Hematopoietic multipotent progenitor cell treated with erythropoietin and hydrocortisone succinate and interleukin-3 and kit ligand, for 6 days (in vitro differentiated cells): ENCODE measurements around the gene IP6K1.

Experiments used
- DNase-seq: peaks from one replicate; pipeline ENCODE4 v3.0.0-alpha.2; 2015

IP6K1 gene

DNA sequence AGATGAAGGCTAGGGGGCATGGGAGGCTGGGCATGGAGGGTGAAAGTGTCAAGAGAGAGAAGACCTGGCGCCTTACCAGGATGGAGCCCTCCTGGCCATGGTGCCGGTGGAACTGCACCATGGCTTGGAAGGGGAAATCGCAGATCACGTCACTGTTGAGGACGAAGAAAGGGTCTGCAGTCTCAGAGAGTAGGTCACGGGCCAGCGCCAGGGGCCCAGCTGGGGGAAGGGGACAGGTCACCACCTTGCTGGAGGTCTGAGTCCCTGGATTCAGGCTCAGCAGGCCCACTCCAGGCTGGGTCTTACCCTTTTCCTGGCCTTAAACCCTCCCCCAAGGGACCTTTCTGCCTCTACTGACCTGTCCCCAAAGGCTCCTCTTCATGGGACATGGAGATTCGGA lies 63.4 kb downstream of the IP6K1 start:
- no peak for DNase-seq

DNA sequence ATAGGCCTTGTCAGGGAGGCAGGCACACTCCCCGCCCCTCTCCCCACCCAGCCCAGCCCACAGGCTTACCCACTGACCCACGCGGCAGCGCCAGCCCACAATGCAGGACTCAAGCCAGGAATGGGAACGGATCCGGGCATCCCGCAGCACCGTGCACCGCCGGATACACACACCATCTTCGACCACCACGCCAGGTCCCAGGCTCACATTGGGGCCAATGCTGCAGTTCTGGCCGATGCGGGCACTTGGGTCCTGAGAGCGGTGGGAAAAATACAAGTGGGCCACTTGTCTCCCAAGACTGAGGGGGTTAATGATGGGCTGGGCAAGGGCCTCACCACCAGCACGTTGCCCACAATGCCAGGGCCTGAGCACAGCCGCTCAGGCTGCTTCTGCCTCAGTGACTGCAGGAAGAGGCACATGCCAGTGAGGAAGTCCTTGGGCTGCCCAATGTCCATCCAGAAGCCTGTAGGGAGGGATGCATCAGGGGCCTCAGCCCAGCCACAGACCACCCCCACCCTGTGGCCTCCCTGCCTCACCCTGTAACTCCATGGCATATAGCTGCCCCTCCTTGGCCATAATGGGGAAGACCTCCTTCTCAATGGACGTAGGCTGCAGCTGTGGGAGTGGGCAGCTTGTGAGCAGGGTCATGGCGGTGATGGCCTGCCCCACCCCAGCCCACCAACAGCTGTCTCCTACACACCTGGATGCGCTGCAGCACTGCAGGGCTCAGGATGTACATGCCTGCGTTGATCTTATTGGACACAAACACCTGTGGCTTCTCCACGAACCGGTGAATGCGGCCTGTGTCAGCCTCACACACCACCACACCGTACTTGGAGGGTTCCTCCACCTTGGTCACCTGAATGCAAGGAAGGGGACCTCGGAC lies 64.2 kb downstream of the IP6K1 start:
- no peak for DNase-seq

DNA sequence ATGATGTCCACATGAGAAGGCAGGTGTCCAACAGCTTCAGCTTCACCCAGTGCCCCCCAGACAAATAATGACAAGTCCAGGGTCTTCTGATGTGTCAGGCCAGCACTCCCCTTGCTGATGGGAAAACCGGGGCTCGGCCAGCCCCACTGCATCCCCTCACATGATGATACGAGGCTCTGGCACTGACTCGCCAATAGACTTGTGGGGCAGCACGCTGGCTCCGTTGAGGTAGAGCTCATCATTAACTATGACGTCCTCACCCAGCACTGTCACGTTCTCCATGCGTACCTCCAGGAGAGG lies 64.8 kb downstream of the IP6K1 start:
- DNase-seq, result no peak

DNA sequence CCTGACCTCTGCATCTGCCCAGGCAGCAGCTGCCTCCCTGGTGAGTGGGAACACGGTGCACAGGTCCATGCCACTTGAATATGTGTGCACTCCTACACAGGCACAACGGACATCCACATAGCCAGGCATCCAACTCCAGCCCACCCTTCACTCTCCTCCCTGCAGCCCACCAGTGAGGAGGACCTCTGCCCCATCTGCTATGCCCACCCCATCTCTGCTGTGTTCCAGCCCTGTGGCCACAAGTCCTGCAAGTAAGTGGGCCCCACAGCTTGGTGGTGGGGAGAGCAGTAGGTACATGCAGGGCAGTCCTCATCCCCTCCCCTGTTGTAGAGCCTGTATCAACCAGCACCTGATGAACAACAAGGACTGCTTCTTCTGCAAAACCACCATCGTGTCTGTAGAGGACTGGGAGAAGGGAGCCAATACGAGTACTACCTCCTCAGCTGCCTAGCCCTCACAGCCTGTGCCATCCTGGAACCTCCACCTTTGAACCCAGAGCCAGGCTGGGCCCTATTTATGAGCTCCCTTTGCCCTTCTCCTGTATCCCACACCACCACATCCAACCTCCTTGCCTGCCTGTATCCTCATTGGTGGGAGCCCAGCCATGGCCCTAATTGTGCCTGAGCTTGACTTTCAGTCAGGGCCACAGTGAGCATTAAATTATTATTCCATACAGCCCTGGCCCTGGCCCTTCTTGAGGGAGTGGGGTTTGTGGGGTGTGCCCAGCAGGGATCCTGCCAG lies 65.3 kb downstream of the IP6K1 start:
- DNase-seq, result no peak

DNA sequence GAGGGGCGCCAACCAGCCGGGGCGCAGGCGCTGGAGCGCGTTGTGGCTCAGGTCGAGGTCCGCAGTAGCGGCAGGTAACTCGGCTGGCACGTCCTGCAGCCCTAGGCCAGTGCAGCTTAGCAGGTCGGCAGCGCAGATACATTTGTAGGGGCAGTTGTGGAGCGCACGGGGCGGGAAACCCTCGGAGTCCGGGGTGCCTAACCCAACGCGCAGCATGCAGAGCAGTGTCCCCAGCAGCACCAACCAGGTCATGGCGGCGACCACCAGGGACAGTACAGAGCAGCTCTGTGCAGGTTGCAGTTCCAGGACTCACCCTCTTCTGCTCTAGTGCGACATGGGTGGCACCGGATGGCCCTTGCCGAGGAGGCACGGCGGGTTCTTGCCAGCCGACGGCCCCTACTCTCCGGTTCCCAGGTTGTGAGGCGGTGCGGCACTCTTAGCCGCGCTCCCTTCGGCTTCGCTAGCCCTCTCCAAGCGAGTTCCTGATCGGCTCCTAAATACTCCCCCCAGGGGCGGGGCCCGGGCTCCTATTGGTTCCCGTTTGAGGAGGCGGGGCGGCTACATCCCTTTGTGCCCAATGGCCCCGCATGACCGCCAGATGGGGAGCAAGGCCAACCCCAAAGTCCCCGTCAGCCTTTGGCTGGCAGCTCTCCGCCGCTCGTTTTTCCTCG lies 67.0 kb downstream of the IP6K1 start, which contains the start of gene AMIGO3:
Gene AMIGO3, minus strand, starts transcription at position 471 of the 671 bp plus-strand sequence. Its CDS starts 219 bp downstream, at position 252.
- DNase-seq, result peak; percentile 98

DNA sequence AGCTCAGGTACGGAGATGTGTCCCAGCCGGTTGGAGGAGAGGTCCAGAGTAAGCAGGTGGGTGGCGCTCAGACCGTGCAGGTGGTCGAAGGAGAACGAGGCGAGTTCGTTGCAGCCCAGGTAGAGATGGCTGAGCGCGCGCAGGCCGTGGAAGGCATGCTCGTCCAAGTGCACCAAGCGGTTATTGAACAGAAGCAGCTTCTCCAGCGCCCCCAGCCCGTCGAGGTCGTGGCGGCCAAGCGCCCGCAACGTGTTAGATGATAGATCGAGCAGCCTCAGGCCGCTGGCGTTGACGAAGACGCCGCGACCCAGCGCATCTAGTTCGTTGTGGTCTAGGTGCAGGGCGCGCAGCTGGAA lies 67.5 kb downstream of the IP6K1 start:
- DNase-seq, result peak; percentile 52

DNA sequence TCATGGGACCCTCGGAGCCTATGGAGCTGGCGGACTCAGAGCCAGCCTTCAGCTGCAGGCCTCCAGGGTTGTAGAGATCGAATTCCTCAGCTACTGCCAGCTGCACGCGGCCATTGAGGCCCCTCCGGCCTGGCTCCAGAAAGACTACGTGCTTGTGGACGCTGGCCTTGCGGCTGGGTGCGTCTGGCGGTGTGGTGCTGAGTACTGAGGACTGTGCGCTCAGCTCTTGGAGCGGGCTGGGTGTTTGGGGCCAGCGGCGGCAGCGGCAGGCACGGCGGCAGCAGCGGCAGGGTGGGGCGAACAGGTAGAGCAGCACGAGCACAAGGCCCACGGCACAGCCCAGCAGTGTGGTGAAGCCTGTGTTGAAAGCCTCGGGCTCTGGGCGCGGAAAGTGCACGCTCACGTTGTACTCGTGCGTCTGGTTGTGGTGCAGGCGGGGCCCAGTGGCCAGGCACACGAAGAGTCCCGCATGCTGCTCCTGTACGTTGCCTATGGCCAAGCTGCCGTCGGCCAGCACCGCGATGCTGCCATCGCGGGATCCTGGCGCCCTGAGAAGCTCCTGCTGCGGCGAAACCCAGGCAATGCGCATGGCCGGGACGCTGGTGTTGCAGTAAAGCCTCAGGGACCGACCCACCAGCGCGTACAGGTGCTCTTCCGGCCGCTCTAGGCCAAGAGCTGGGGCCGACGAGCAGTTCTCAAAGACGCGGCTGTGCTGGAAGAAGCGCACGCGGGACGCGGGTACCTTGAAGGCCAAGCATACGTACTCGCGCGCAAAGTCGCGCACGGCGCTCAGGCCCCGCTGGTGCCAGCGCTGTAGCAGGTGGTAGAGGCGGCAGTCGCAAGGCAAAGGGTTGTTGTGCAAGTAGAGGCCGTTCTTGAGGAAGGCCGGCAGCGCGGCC lies 68.1 kb downstream of the IP6K1 start:
- no peak for DNase-seq

DNA sequence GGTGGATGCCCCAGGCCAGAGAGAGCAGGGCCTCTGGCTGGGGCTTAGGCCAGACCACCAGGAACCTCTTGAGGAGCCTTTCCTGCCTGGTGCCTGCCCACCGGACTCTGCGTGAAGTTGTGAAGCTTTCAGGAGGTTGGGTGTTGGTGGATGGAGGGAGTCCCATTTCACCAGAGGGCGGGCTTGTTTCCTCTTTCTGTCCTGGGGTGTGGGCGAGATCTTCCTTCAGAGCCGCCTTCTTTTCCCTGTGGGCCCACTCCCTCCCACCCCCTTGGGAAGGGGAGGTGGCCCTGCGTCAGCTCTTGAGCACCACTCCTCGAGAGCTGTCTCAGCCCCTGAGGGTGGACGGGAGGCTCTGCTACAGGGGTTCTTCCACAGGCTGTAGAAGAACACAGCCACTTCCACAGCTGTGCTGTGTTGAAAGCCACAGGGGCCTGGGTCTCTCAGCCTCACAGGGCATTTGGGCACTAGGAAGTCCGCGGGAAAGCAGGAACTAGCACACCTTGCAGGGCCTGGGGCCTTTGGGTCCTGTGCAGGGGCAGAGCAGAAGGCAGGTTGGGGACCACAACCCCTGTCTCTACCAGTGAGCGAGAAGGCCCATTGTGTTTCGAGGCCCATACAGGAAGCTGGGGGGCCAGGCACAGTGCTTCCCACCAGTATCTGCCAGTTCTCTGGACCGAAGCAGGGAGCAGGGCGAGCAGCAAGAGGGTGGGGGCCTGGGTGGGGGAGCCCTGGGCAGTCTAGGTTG lies 69.0 kb downstream of the IP6K1 start:
- no peak for DNase-seq

DNA sequence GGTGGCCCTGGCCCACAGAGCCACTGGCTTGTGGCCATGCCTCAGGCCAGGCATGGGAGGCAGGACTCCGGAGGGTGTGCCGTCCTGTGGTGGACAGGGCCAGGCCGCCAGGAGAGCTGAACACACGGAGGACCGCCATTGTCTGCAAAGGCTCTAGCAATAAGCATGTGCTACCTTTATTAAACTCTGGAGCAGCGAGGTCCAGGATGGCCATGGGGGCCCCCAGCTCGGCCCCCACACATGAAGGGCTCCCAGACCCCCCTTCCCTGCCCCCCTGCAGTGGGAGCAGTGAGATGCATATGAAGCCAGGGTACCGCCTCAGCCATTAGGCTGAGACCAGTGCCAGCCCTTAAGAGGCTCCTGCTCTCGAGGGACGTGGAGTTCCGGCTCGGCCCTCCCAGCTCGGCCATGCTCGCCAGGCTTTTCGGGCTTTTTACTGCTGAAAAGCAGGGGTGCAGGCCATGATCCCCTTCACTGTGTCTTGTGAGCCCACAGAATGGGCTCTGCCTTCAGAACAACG lies 69.6 kb downstream of the IP6K1 start:
- no peak for DNase-seq

DNA sequence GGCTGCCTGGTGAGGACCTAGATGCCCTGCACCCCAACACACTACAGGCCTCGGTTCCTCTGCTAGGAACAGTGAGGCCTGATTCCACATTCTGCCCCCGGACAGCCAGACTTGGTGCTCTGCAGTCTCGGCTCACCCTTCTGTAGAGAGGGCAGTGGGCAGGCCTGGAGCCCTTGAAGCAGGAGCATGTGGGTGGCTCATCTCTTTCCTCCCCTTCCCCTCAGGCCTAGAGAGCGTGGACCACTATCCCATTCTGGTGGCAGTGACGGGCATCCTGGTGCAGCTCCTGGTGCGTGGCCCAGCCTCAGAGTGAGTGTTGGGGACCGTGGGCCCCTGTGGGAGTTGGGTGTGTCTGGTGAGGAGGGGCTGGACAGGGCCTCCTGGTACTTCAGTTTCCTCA lies 70.2 kb downstream of the IP6K1 start:
- no peak for DNase-seq

DNA sequence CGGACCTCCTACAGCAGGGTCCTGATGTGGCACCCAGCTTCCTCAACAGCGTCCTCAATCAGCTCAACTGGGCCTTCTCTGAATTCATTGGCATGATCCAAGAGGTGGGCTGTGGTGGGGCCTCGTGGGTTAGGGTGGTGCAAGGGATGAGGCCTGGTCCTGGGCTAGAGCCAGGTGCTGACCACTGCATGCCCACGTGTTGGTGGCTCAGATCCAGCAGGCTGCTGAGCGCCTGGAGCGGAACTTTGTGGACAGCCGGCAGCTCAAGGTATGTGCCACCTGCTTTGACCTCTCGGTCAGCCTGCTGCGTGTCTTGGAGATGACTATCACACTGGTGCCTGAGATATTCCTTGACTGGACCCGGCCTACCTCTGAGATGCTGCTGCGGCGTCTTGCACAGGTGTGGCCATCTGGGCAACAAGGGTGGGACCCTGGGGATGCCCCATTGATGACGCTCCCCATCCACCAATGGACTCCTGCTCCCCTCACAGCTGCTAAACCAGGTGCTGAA lies 70.7 kb downstream of the IP6K1 start:
- DNase-seq, result no peak

DNA sequence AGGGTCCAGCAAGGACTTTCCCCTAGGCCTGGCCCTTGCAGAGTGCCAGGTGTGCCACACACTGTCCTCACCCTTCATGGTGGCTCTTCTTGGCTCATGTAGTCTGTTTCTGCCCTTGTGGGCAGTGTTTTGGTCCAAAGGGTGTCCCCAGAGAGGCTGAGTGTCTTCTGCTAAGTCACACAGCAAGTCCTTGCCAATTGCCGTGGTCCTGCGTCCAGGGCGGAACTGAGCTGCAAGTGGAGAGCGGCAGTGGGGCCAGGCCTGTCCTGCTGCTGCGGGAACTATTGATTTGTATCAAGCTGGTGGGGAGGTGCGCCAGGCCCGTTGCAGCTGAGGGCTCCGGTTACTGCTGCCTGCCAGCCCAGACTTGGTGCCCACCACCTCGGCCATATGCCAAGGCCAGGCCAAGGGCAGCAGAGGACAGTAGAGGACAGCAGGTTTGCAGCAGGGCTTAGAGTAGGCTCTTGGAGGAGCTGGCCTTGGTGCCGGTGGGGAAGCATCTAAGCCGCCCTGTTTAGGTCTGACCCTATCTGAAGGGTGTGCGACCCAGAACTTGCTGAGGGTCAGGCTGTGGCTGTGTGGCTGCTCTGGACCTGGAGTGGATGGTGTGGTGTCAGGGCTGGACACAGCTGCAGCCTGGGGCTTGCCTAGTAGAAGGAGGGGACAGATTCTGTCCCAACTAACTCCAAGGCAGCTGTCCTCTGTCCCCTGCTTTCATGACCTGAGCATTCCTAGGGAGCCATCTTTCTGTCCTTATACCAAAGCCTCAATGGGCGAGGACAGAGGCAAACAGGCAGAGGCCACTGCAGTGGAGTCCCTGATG lies 71.4 kb downstream of the IP6K1 start:
- no peak for DNase-seq

DNA sequence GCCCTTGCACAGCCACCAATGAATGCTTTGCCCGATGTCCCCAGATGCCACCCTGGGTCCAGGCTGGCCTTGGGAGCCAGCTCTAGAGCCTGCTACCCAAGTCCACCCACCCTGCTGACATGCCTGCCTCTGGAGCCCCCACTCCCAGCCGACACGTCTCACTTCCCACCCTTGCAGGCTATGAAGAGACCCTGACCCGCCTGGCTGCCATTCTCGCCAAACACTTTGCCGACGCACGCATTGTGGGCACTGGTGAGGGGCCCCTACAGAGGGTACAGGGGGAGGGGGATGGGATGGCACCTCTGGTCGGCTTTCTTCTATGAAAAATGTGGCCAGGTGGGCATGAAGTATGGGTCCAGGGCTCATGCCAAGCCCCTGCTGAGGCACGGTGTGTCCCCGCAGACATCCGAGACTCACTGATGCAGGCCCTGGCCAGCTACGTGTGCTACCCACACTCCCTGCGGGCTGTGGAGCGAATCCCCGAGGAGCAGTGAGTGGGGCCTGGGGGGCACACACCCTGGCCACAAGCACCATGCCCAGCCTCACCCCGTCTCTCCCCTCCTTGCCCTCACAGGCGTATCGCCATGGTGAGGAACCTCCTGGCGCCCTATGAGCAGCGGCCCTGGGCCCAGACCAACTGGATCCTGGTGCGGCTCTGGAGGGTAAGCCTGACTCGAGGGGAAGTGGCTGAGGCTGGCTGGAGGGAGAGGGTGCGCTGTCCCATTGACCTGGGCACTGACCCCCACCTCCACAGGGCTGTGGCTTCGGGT lies 72.8 kb downstream of the IP6K1 start:
- no peak for DNase-seq

DNA sequence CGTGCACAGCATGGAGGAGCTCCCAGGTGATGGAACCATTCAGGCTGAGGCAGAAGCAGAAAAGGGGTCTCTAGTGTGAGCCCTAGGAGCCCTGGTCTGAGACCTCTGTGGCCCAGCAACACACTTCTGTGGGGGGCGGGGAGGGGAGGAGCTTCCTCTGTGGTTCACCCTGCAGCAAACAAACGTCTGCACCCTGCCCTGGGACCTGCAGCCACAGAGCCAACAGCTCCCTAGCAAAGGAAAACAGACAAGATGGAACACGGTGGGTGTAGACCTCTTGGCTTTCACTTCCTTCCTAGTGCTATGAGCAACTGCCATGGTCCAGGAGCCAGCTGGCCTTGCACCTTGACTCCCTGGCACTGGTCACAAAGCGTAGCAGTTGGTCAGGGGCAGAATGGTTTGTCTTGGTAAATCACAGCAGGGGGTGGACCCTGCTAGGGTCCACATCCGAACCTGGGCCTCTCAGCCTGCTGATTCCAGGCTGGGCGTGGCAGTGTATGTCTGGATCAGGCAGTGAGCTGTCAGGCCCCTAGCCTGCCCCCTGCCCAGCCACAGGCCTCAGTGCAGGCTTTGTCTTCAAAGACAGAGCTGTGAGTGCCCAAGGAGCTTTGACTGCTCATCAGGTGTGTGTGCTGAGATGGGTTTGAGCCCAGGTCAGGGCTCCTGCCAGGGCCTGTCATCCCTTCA lies 73.6 kb downstream of the IP6K1 start:
- no peak for DNase-seq

DNA sequence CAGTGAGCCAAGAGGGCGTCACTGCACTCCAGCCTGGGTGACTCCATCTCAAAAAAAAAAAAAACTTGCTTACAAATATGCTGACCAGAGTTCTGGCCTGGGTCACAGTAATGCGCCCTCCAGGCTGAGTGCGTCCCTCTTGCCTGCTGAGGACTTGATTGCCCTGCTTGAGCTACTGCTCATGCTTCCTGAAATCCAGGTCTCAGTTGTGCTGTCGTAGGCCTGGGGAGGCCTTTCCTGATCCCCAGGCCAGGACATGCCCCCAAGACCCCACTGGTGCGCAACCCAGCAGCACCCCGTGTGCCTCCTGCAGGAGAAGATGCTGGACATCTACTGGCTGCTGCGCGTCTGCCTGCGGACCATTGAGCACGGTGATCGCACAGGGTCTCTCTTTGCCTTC lies 74.2 kb downstream of the IP6K1 start:
- no peak for DNase-seq

DNA sequence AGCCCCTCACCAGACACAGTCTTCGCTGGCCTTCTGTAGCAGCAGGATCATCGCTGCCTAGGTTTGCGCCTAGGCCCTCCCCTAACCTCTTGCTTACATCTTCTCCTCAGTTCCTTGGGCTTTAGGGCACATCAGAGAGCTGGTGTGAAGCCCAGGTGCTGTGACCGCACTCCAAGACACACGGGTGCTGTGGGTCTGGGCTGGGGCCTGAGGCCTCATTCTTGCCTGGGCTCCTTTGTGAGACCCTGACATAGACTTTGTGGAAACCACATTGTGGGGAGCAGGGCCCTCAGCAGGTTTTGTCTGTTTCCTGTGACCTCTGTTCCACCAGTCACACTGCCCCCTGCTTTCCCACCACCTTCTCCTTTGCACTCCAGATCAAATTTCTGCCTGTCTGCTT lies 74.9 kb downstream of the IP6K1 start:
- DNase-seq, result no peak

DNA sequence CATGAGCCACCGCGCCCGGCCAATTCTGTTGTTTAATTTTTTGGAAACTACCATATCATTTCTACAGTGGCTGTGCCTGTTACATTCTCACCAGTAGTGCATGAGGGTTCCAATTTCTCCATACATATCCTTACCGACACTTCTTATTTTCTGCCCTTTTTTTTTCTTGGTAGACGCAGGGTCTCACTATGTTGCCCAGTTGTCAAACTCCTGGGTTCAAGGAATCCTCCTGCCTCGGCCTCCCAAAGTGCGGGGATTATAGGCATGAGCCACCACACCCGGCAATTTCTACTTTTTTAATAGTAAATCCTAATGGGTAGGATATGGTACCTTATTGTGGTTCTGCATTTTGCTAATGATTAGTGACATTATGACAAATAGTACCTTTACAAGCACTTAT lies 76.5 kb downstream of the IP6K1 start:
- no peak for DNase-seq

DNA sequence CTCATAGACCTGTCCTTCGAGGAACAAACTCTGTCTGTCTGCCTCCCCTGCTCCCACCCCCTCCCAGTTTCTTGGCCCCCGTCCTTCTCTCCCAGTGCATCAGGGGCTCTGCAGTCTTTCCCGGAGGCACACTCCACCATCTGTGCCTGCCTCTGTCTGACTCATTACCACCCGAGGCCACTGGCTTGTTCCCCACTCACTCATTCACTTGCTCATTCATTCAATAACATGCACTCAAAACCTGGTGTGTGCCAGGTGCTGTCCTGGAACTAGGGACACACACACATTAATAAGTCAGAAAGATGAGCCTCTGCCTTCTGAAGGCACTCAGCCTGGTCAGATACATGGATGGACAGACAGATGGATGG lies 79.2 kb downstream of the IP6K1 start:
- DNase-seq, result no peak

DNA sequence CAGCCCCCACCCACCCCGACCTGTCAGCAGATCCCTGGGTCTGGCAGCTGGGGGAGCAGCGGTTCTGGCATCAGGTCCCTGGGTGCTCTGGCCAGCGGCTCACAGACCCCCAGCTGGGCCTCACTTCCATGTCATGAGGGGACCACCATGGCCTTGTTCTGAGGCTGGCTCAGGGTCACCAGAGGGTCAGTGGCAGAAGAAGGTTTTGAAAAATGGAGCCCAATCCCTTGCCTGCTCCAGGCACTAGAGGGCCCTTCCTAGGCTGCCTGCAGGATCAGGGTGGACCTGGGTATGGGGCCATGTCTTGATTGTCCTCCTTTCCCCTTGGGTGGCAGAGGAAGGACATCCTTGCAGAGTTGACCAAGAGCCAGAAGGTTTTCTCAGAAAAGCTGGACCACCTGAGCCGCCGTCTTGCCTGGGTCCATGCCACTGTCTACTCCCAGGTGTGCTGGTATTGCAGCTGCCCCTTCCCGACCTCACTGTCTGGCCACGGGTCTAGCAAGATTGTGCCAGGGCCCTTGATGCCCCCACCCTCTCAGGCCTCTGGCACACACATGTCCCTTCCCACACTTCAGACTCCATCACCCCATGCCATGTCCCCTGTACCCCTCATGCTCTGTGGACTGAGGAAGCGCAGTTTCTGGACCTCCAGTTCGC lies 79.8 kb downstream of the IP6K1 start:
- no peak for DNase-seq
